IMR-90 (cell line): Measurements from ENCODE around the gene TEX2. TPM values are rescaled to one million over a fixed set of nuclear protein-coding genes. Genes with fewer than 3 reads are reported as not detected.
"Not testable (repeated sequence)": the region's sequence is repeated elsewhere in the genome, so short reads cannot be mapped to it uniquely, and the experiment has no call there.

Source experiments
- ATAC-seq: fragments of 200-7000 bp; cut with Tn5 transposase; 2 replicates; pipeline ENCODE4 v1.9.1; 2020; ENCODE audit warnings: low read depth, mild to moderate bottlenecking, moderate library complexity
- BruUV-seq: library from RNA; stranded (reverse); fragments of 400-500 nt; replicated peaks from 2 replicates; lab custom pipeline; 2021; lab: Mats Ljungman, UMichigan
- CTCF ChIA-PET: fragments of 300-600 bp; formaldehyde crosslinking; extraction: SDS; loops from one replicate; lab custom pipeline; 2021; ENCODE audit warnings: antibody characterized with exemption; lab: Yijun Ruan, JAX
- POLR2A ChIA-PET: fragments of 300-600 bp; sonication (Branson Sonifier 250); formaldehyde crosslinking; loops from one replicate; lab custom pipeline; 2022; ENCODE audit warnings: antibody characterized with exemption; ENCODE audit not compliant: unreplicated experiment; lab: Charles Lee
- DNase-seq: peaks from one replicate; pipeline ENCODE4 v3.0.0; 2013
- H2AFZ ChIP-seq: replicated peaks from 2 replicates; pipeline ENCODE3; 2013; ENCODE audit warnings: low read length, mild to moderate bottlenecking; ENCODE audit not compliant: poor library complexity
- H2AK5ac ChIP-seq: 2 replicates; pipeline ENCODE4 v1.6.1; 2013; ENCODE audit warnings: low read depth, low read length, inconsistent platforms
- H2AK9ac ChIP-seq: replicated peaks from 2 replicates; pipeline ENCODE3; 2013; ENCODE audit warnings: mild to moderate bottlenecking, low read depth, low read length, moderate library complexity; ENCODE audit not compliant: poor library complexity
- H2BK120ac ChIP-seq: 2 replicates; pipeline ENCODE4 v1.6.1; 2013; ENCODE audit warnings: low read depth, low read length, inconsistent platforms
- H2BK15ac ChIP-seq: 3 replicates; pipeline ENCODE4 v1.6.1; 2013; ENCODE audit warnings: low read depth, low read length, inconsistent platforms
- H2BK20ac ChIP-seq: 2 replicates; pipeline ENCODE4 v1.6.1; 2013; ENCODE audit warnings: low read depth, mild to moderate bottlenecking, inconsistent platforms, low read length, moderate library complexity
- H2BK5ac ChIP-seq: 2 replicates; pipeline ENCODE4 v1.6.1; 2013; ENCODE audit warnings: mild to moderate bottlenecking, low read depth, low read length, inconsistent platforms; ENCODE audit not compliant: poor library complexity, severe bottlenecking
- H3K14ac ChIP-seq: replicated peaks from 2 replicates; pipeline ENCODE4 v1.6.1; 2013; ENCODE audit warnings: low read depth, low read length, inconsistent platforms
- H3K18ac ChIP-seq: 2 replicates; pipeline ENCODE4 v1.6.1; 2013; ENCODE audit warnings: low read depth, low read length, control low read depth
- H3K23ac ChIP-seq: 2 replicates; pipeline ENCODE4 v1.6.1; 2013; ENCODE audit warnings: low read depth, low read length, inconsistent platforms
- H3K27ac ChIP-seq: 2 replicates; pipeline ENCODE4 v1.5.1; 2013; ENCODE audit warnings: mild to moderate bottlenecking, control low read depth, low read length; ENCODE audit not compliant: insufficient read depth
- H3K27me3 ChIP-seq: 2 replicates; pipeline ENCODE4 v1.6.1; 2013; ENCODE audit warnings: low read length; ENCODE audit not compliant: control insufficient read depth, insufficient read depth
- H3K36me3 ChIP-seq: 2 replicates; pipeline ENCODE4 v1.6.1; 2013; ENCODE audit warnings: low read length, mixed read lengths; ENCODE audit not compliant: control insufficient read depth, insufficient read depth
- H3K4ac ChIP-seq: 2 replicates; pipeline ENCODE4 v1.6.1; 2013; ENCODE audit warnings: low read depth, low read length, inconsistent platforms
- H3K4me1 ChIP-seq: 2 replicates; pipeline ENCODE4 v1.6.1; 2013; ENCODE audit warnings: low read length, mixed read lengths; ENCODE audit not compliant: control insufficient read depth, insufficient read depth
- H3K4me2 ChIP-seq: 2 replicates; pipeline ENCODE4 v1.6.1; 2013; ENCODE audit warnings: low read depth, mild to moderate bottlenecking, control low read depth, low read length, moderate library complexity
- H3K4me3 ChIP-seq: 2 replicates; pipeline ENCODE4 v1.5.1; 2013; ENCODE audit warnings: low read depth, mild to moderate bottlenecking, control low read depth, low read length, moderate library complexity; ENCODE audit not compliant: insufficient read depth
- H3K56ac ChIP-seq: 2 replicates; pipeline ENCODE4 v1.6.1; 2013; ENCODE audit warnings: low read length, inconsistent platforms; ENCODE audit not compliant: insufficient read depth; ENCODE audit errors: extremely low read depth
- H3K79me1 ChIP-seq, 2 experiments: 2 replicates each; pipeline ENCODE4 v1.6.1; 2013; ENCODE audit warnings: low read length in 2 of 2, inconsistent platforms in 1 of 2, low read depth in 1 of 2
- H3K9ac ChIP-seq: 2 replicates; pipeline ENCODE4 v1.6.1; 2013; ENCODE audit warnings: low read depth, low read length, control low read depth
- H3K9me1 ChIP-seq: 2 replicates; pipeline ENCODE4 v1.6.1; 2013; ENCODE audit warnings: low read length, inconsistent platforms; ENCODE audit not compliant: insufficient read depth
- H3K9me3 ChIP-seq: 2 replicates; pipeline ENCODE4 v1.6.1; 2013; ENCODE audit warnings: low read length; ENCODE audit not compliant: control insufficient read depth, insufficient read depth
- H4K20me1 ChIP-seq: 2 replicates; pipeline ENCODE4 v1.6.1; 2013; ENCODE audit warnings: low read length, inconsistent platforms; ENCODE audit not compliant: insufficient read depth
- H4K5ac ChIP-seq: 2 replicates; pipeline ENCODE4 v1.6.1; 2013; ENCODE audit warnings: mild to moderate bottlenecking, low read depth, low read length, control low read depth
- H4K8ac ChIP-seq, 2 experiments: 2 replicates each; pipeline ENCODE4 v1.6.1; 2013; ENCODE audit warnings: low read depth in 2 of 2, low read length in 2 of 2, control low read depth in 1 of 2, inconsistent platforms in 1 of 2
- H4K91ac ChIP-seq: 2 replicates; pipeline ENCODE4 v1.6.1; 2013; ENCODE audit warnings: low read depth, low read length, inconsistent platforms; ENCODE audit not compliant: insufficient read depth
- MAFK ChIP-seq: IDR thresholded peaks from 2 replicates; pipeline ENCODE4 v1.6.1; 2012; ENCODE audit warnings: low read depth, low read length, improper control_type of control experiment
- WGBS, 2 experiments: methylation state at CpG; one replicate each; pipeline versions ENCODE4 v1.1.5 to v1.1.7; 2013; ENCODE audit warnings: missing lambda C conversion rate in 2 of 2; ENCODE audit not compliant: insufficient read length in 1 of 2; ENCODE audit errors: extremely low coverage in 2 of 2; 5-methylcytosine and 5-hydroxymethylcytosine counted together
- dilution Hi-C: fragments of 300-500 bp; cut with HindIII; formaldehyde crosslinking; loops from one replicate; pipeline ENCODE4 v1.14.3; 2018; ENCODE audit warnings: low sequenced_read_pairs; ENCODE audit not compliant: unreplicated experiment
- in situ Hi-C: fragments of 300-500 bp; cut with MboI; formaldehyde crosslinking; loops from 3 replicates; pipeline ENCODE4 v1.14.3; 2019; ENCODE audit warnings: low sequenced_read_pairs, inconsistent platforms, mixed read lengths
- intact Hi-C: fragments of 100-400 bp; cut with micrococcal nuclease; formaldehyde crosslinking; loops from 2 replicates; pipeline ENCODE4 v1.10.0; 2022
- polyA plus RNA-seq, 3 experiments: library from polyadenylated mRNA; depleted of rRNA; stranded (reverse); fragments of >200 nt; gene quantifications; 2 replicates each; pipeline ENCODE4 v1.2.3, GENCODE V29; 2012; ENCODE audit warnings: low replicate concordance in 1 of 3
- total RNA-seq: library from RNA; depleted of rRNA; stranded (reverse); fragments of >200 nt; gene quantifications from 2 replicates; pipeline ENCODE4 v1.2.3, GENCODE V29; 2012

TEX2 gene
- total and polyA plus RNA-seq, 2 of the 4 experiments (the other 2 are of a cell fraction): 18.2 to 21.9 TPM

DNA sequence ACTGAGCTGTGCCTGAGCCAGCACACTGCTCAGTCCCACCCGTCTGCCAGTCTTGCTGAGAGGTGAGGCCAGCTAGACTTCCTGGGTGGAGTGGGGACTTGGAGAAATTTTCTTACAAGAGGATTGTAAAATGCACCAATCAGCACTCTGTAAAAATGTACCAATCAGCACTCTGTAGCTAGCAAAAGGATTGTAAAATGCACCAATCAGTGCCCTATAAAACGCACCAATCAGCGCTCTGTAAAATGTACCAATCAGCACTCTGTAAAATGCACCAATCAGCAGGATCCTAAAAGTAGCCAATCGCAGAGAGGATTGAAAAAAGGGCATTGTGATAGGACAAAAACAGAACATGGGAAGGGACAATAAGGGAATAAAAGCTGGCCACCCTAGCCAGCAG, 84.0 kb downstream of the TEX2 start:
- H3K4me3 ChIP-seq, H3K27me3 ChIP-seq, H3K9ac ChIP-seq, BruUV-seq, H2AK9ac ChIP-seq, H4K5ac ChIP-seq, H3K56ac ChIP-seq, H3K27ac ChIP-seq, H4K8ac ChIP-seq, H2AK5ac ChIP-seq, H3K9me1 ChIP-seq, POLR2A ChIA-PET, H2AFZ ChIP-seq, in situ Hi-C loops, H4K91ac ChIP-seq, H2BK5ac ChIP-seq, intact Hi-C loops, H2BK15ac ChIP-seq, H2BK120ac ChIP-seq, H3K4me1 ChIP-seq, H3K23ac ChIP-seq, H3K4ac ChIP-seq, ATAC-seq, H3K4me2 ChIP-seq, H2BK20ac ChIP-seq, CTCF ChIA-PET, H3K9me3 ChIP-seq, H3K14ac ChIP-seq, H3K36me3 ChIP-seq, H3K18ac ChIP-seq, dilution Hi-C loops, H4K20me1 ChIP-seq, H3K79me1 ChIP-seq, DNase-seq: not testable (repeated sequence)
- TF ChIP-seq MAFK: peak; percentile 10; the same call in 1 of the 2 replicates
- no CpG with 5 or more reads among the region's 4 CpGs for WGBS, 2 experiments
